AG09309 (cell line): ENCODE results near the gene RNU1-1.
"Not testable (repeated sequence)": the region's sequence is repeated elsewhere in the genome, so short reads cannot be mapped to it uniquely, and the experiment has no call there.

ENCODE experiments used
- DNase-seq: peaks from one replicate; pipeline ENCODE4 v3.0.0-alpha.2; 2010; ENCODE audit warnings: low read depth
- H3K4me3 ChIP-seq: 2 replicates; pipeline ENCODE4 v1.5.1; 2011; ENCODE audit warnings: mild to moderate bottlenecking, low read depth, low read length, moderate library complexity; ENCODE audit not compliant: control insufficient read depth
- CTCF ChIP-seq: IDR thresholded peaks from 2 replicates; pipeline ENCODE4 v1.5.1; 2011; ENCODE audit warnings: mild to moderate bottlenecking, low read depth, low read length, inconsistent platforms; ENCODE audit not compliant: insufficient read depth, control insufficient read depth; ENCODE audit errors: missing control alignments

Gene RNU1-1

GRCh38 chr1:16532235-16532991 lies 18.3 kb upstream of the RNU1-1 start:
- not testable (repeated sequence) for H3K4me3 ChIP-seq

DNA sequence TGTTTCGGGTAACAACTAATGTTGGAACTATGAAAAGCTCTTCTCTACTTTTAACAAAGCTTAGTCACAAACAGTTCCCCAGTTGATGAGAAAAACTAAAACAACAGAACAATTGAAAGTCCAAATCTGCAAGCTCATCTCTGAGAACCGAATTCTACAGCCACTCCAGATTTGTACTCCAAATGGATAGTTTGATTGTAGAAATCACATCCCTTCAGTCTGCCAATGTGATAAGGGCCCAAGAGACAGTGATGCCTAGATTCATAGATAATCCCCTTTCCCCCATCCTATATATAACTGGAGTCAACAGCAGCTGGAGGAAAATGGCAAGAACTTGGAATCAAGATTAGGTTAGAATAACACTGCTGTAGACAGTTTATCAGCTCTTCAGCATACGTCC lies 14.3 kb upstream of the RNU1-1 start:
- DNase-seq, H3K4me3 ChIP-seq: not testable (repeated sequence)

More at GRCh38 chr1:16532235-16532991, 18.3 kb upstream of the RNU1-1 start:
- not testable (repeated sequence) for DNase-seq

DNA sequence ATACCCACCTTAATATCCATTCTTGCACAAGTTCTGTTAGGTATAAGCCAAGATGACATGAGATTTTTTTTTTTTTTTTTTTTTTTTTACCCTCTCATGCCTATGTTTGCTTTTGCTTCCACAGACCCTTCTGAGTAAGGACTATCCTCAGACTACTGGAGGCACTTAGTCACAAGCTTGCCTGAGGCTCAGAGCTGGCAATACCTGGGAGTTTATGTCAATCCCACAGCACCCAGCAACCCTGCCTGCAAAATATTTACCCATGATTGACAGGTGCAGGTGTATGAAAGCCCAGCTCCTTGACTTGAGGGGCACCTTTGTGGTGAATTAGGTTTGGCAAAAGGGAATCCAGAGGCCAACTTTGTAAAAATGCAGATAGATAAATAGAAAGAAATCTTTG lies 11.7 kb upstream of the RNU1-1 start:
- DNase-seq, H3K4me3 ChIP-seq: not testable (repeated sequence)

DNA sequence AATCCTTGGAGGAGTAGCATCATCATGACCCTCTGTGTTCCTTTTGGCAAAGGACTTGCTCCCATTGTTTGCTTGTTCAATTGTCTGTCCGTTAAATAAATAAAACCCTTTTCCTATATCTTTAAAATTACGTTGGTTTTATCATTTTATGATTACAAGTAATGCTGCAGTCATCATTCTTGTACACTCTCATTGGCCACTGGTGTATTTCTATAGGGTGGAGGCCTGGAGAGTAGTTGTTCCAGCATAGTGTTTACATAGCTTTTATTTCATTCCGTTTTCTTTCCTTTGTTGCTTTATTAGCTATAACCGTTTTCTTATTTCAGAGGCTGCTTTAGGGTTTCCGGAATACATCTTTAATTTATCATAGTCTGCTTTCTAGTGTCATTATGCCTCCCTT lies 7.6 kb upstream of the RNU1-1 start:
- DNase-seq, H3K4me3 ChIP-seq: not testable (repeated sequence)

DNA sequence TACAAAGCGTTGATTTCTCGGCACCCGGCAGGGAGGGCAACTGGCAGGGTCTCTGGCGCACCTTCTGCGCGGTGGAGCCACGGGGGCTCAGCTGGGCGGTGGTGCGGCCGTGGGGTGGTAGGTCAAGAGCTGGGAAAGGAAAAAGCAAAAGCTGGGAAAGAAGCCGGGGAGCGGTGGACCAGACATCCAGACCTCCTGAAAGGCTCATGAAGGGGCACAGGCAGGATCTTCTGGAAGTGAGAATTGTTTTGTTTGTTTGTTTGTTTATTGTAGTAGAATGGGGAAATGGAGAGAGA lies 7.2 kb upstream of the RNU1-1 start:
- no peak for TF ChIP-seq CTCF
- no peak for DNase-seq
- no peak overlapping the region for H3K4me3 ChIP-seq

- not testable (repeated sequence) for DNase-seq, H3K4me3 ChIP-seq
Measured at GRCh38 chr1:16520435-16521287, 6.6 kb upstream of the RNU1-1 start.

GRCh38 chr1:16519255-16519951 lies 5.3 kb upstream of the RNU1-1 start:
- DNase-seq = not testable (repeated sequence)

GRCh38 chr1:16518913-16519254 lies 4.8 kb upstream of the RNU1-1 start:
- not testable (repeated sequence) for DNase-seq

More at GRCh38 chr1:16519255-16519951, 5.3 kb upstream of the RNU1-1 start:
- not testable (repeated sequence) for H3K4me3 ChIP-seq

GRCh38 chr1:16516694-16517410 lies 2.8 kb upstream of the RNU1-1 start:
- not testable (repeated sequence) for DNase-seq

More at GRCh38 chr1:16518913-16519254, 4.8 kb upstream of the RNU1-1 start:
- H3K4me3 ChIP-seq = not testable (repeated sequence)

DNA sequence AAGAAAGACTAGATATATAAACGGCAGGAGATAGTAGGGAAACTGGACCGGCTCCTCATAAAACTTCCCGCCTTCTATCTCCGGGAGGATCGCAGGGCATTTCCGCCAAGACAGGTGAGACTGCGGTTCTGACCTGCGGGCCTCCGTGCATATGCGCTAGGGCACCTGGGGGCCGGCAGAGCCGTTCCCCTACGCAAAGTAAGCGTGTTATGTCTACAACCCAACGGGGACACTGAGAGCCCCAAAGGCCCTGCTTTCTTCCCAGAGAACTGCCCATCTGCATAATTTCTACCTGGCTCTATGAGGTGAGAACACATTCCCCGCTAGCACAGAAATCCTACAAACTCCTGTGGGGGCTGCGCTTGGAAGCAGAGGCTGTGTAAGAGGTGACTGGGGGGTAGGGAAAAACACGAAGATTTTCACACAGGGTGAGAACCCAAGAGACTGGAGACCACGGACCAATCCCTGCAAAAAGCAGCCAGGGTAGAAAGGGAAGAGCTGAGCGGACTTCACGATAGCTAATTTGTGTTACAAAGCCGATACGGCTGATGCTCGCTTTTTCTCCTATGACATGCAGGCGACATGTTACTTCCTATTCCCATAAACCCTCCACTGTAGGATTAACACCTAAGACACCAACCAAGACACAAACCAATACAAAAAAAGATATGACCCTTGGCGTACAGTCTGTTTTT lies 526 bp downstream of the RNU1-1 start:
- peak; percentile 96 for DNase-seq
- not testable (repeated sequence) for H3K4me3 ChIP-seq

More at GRCh38 chr1:16516694-16517410, 2.8 kb upstream of the RNU1-1 start:
- not testable (repeated sequence) for H3K4me3 ChIP-seq

- DNase-seq, H3K4me3 ChIP-seq: not testable (repeated sequence)
Measured at GRCh38 chr1:16512624-16513411, 1.3 kb downstream of the RNU1-1 start.

GRCh38 chr1:16511926-16512325 lies 2.2 kb downstream of the RNU1-1 start:
- DNase-seq, H3K4me3 ChIP-seq: not testable (repeated sequence)

DNA sequence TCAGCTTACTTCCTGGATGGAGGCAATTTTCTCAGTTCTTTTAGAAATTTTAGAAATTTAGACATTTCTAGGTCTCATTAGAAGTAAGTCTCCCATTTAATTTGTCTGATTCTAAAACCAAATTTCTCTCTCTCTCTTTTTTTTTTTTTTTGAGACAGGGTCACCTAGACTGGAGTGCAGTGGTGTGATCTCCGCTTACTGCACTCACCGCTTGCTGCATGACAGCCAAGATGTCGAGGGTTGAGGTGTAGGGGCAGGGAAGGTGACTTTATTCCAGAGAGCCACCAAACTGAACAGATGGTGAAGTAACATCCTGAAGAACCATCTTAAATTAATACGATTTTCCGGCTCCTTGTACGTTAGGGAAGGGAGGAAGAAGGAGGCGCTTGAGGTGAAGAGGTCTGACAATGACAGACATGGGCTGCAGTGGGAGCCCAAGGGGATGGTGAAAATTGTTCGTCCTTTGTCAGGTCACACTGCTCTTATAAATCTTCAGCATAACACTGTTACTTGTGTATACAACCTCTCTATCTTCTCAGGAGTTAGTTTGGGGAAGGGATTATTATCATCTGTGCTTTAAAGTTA lies 5.1 kb downstream of the RNU1-1 start:
- DNase-seq, H3K4me3 ChIP-seq: not testable (repeated sequence)

GRCh38 chr1:16506364-16507136 lies 7.5 kb downstream of the RNU1-1 start:
- DNase-seq, H3K4me3 ChIP-seq: not testable (repeated sequence)

GRCh38 chr1:16505870-16506269 lies 8.2 kb downstream of the RNU1-1 start:
- not testable (repeated sequence) for H3K4me3 ChIP-seq, DNase-seq
